GM23338 (cell line): ENCODE results near the gene PCSK1. TPM values are rescaled to one million over a fixed set of nuclear protein-coding genes. Genes with fewer than 3 reads are reported as not detected.

Experiments used
- ATAC-seq: fragments of 200-7000 bp; cut with Tn5 transposase; 3 replicates; pipeline ENCODE4 v1.9.1; 2020
- DNase-seq: peaks from one replicate; pipeline ENCODE4 v3.0.0-alpha.2; 2015; ENCODE audit warnings: low spot score
- H2AFZ ChIP-seq: fragments of 200-600 bp; sonication (generic); 2 replicates; pipeline ENCODE4 v1.8.0; 2016; ENCODE audit warnings: antibody characterized with exemption, mild to moderate bottlenecking, moderate library complexity
- H3F3A ChIP-seq: fragments of 200-600 bp; sonication (generic); replicated peaks from 2 replicates; pipeline ENCODE4 v1.8.0; 2017; ENCODE audit warnings: antibody characterized with exemption, mixed run types, low read depth
- H3K27ac ChIP-seq: fragments of 200-600 bp; sonication (generic); 2 replicates; pipeline ENCODE4 v1.6.1; 2016; ENCODE audit warnings: low read depth
- H3K27me3 ChIP-seq: fragments of 200-600 bp; sonication (generic); 2 replicates; pipeline ENCODE4 v1.8.0; 2016; ENCODE audit warnings: mild to moderate bottlenecking, mixed run types, moderate library complexity; ENCODE audit not compliant: insufficient read depth
- H3K36me3 ChIP-seq: fragments of 200-600 bp; sonication (generic); 2 replicates; pipeline ENCODE4 v1.8.0; 2016; ENCODE audit warnings: mild to moderate bottlenecking; ENCODE audit not compliant: insufficient read depth
- H3K4me1 ChIP-seq: fragments of 200-600 bp; sonication (generic); 2 replicates; pipeline ENCODE4 v1.8.0; 2016; ENCODE audit warnings: mild to moderate bottlenecking, moderate library complexity; ENCODE audit not compliant: insufficient read depth
- H3K4me2 ChIP-seq: fragments of 200-600 bp; sonication (generic); 2 replicates; pipeline ENCODE4 v1.7.1; 2017; ENCODE audit warnings: mixed run types
- H3K4me3 ChIP-seq: fragments of 200-600 bp; sonication (generic); 2 replicates; pipeline ENCODE4 v1.6.1; 2016; ENCODE audit warnings: mixed run types
- H3K79me2 ChIP-seq: fragments of 200-600 bp; sonication (generic); replicated peaks from 2 replicates; pipeline ENCODE4 v1.8.0; 2017; ENCODE audit warnings: mild to moderate bottlenecking; ENCODE audit not compliant: insufficient read depth
- H3K9me2 ChIP-seq: fragments of 200-600 bp; sonication (generic); 2 replicates; pipeline ENCODE4 v1.8.0; 2017; ENCODE audit not compliant: insufficient read depth
- H4K20me1 ChIP-seq: fragments of 200-600 bp; sonication (generic); replicated peaks from 2 replicates; pipeline ENCODE4 v1.8.0; 2017; ENCODE audit warnings: mild to moderate bottlenecking; ENCODE audit not compliant: insufficient read depth
- H3K27ac Mint-ChIP-seq: 2 replicates; pipeline ENCODE4 v1.8.0; 2020; ENCODE audit warnings: inconsistent platforms, mild to moderate bottlenecking, moderate library complexity, mixed read lengths
- H3K27me3 Mint-ChIP-seq: 3 replicates; pipeline ENCODE4 v1.8.0; 2022; ENCODE audit warnings: low read depth, mild to moderate bottlenecking, moderate library complexity, mixed read lengths, inconsistent platforms; ENCODE audit not compliant: insufficient read depth, poor library complexity
- H3K36me3 Mint-ChIP-seq: 3 replicates; pipeline ENCODE4 v1.8.0; 2021; ENCODE audit warnings: low read depth, mild to moderate bottlenecking, inconsistent platforms, moderate library complexity, mixed read lengths
- H3K4me1 Mint-ChIP-seq: 3 replicates; pipeline ENCODE4 v1.8.0; 2020; ENCODE audit warnings: mild to moderate bottlenecking, inconsistent platforms, mixed read lengths
- H3K4me3 Mint-ChIP-seq: 3 replicates; pipeline ENCODE4 v1.8.0; 2021; ENCODE audit warnings: moderate library complexity, mild to moderate bottlenecking, inconsistent platforms, mixed read lengths
- H3K9me3 Mint-ChIP-seq: 3 replicates; pipeline ENCODE4 v1.8.0; 2020; ENCODE audit warnings: moderate library complexity, mild to moderate bottlenecking, inconsistent platforms, mixed read lengths
- CTCF ChIP-seq, 2 experiments: fragments of 200-600 bp in 1 of 2; sonication (generic) in 1 of 2; conservative IDR thresholded peaks; 2 replicates each; pipeline versions ENCODE4 v1.5.1 to v1.6.1; 2016 to 2017; ENCODE audit warnings: antibody characterized with exemption in 2 of 2, low read depth in 2 of 2, mild to moderate bottlenecking in 2 of 2, moderate library complexity in 1 of 2
- EZH2phosphoT487 ChIP-seq: fragments of 200-600 bp; sonication (generic); IDR thresholded peaks from one replicate; pipeline ENCODE4 v1.8.1; 2018; ENCODE audit warnings: antibody characterized with exemption; ENCODE audit not compliant: unreplicated experiment
- NANOG ChIP-seq: IDR thresholded peaks from 2 replicates; pipeline ENCODE4 v1.6.1; 2016; ENCODE audit warnings: antibody characterized with exemption, borderline replicate concordance
- polyA plus RNA-seq: library from polyadenylated mRNA; unstranded; fragments of >200 nt; fragmentation: Nextera tagmentation; extraction: Ambion mirVana; gene quantifications from 2 replicates; pipeline ENCODE4 v1.2.1, GENCODE V29; 2016
- total RNA-seq: library from RNA; depleted of rRNA; stranded (reverse); fragments of >200 nt; shearing (Covaris generic); gene quantifications from 2 replicates; pipeline ENCODE4 v1.2.3, GENCODE V29; 2014; rRNA removed

Gene PCSK1
- total and polyA plus RNA-seq, 2 experiments from 2014 or later, result 2.3 to 2.7 TPM

DNA sequence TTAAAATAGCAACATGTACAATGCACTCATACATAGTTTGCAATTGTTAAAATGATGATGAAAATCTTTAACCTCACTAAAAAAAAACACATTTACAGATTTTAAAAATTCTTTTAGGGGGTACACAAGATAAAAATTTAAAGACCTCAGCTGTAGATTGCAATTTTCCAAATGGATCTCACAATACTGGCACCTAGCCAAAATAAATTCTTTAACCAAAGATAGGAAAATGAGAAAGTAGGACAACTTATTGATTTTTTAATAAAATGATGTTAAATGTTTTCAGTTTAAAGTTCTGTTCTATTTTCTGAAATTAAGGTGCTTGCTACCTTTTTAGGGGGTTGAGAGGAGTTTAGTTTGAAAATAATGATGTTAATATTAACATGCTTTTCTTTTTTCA, 90.0 kb downstream of the PCSK1 start (continued):
- TF ChIP-seq CTCF (conservative IDR thresholded peaks at IDR 0.05; ENCODE audit: low read depth in 2 of 2) (no peak), EZH2phosphoT487 (no peak)

- Mint-ChIP-seq H3K4me1 (peaks cover 9% of the 10 kb centered on the region; the same call in 2 of the 3 replicates), H3K4me3 (no peak overlapping the region), H3K27ac (no peak overlapping the region), H3K27me3 (no peaks in the 10 kb centered on the region), H3K36me3 (no peaks in the 10 kb centered on the region), H3K9me3 (no peaks in the 10 kb centered on the region)
- Histone ChIP-seq H3K4me3 (no peak overlapping the region), H3F3A (no peaks in the 10 kb centered on the region), H3K27me3 (no peaks in the 10 kb centered on the region), H3K9me2 (0 out of 2 replicates have a peak, but pooled peaks cover 2% of the 10 kb centered on the region), H3K27ac (no peak overlapping the region), H3K36me3 (no peaks in the 10 kb centered on the region), H3K4me2 (no peak overlapping the region), H2AFZ (no peak overlapping the region), H4K20me1 (no peaks in the 10 kb centered on the region), H3K79me2 (no peaks in the 10 kb centered on the region), H3K4me1 (peaks cover 1% of the 10 kb centered on the region)
- TF ChIP-seq NANOG, result no peak
- no peak for DNase-seq
- ATAC-seq, result no peak
Observed at GRCh38 chr5:96342581-96342980, 90.5 kb downstream of the PCSK1 start.

Other genes starting within 250 kb of the PCSK1 start
- gene CAST, start 229.1 kb upstream of the PCSK1 start, total RNA-seq, result 26.4 and 37.9 TPM in 2 replicates
- gene CAST, start 229.1 kb upstream of the PCSK1 start, polyA plus RNA-seq, result 53.0 and 57.7 TPM in 2 replicates